Putamen (tissue), 1 donor: ENCODE data around the gene USPL1.

Experiments
- DNase-seq: peaks from one replicate; pipeline ENCODE4 v3.0.0-alpha.2; 2016; ENCODE audit warnings: low spot score

Gene USPL1

DNA sequence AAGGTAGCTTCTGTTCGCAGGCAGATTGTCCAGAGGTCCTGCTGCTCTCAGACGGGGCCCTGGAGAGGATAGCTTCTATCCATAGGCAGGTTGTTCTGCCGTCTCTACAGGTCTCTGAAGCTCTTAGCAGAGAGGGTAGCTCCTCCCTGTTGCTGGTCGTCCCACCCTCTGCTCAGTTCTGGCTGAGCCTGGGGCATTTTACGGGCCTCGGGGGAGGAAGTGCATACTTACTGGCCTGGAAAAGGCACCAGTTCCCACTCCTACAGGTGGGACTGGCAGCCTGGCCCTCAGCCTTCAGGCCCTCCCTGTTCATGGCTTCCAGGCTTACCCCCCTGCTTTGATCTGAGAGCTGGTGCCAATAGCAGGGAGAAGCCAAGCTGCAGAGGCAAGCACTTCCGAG lies 42.3 kb downstream of the USPL1 start:
- DNase-seq = no peak

DNA sequence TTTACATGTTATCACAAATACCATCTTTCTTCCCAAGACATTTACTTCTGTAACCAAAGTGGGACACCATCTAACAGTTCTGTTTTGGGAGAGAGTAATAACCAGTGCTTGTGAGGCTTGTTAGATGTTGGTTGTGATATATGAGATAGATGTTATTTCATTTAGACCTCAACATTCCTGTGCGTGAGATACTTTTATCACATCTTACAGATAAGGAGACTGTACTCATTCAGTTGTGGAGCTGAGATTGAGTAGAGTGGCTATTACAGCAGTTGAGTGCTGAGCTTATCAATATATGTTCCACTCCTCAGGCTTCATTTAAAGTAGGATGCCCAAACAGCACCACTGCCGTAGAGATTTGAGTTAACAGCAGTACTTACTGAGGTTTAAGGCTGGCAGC lies 43.1 kb downstream of the USPL1 start:
- no peak for DNase-seq

DNA sequence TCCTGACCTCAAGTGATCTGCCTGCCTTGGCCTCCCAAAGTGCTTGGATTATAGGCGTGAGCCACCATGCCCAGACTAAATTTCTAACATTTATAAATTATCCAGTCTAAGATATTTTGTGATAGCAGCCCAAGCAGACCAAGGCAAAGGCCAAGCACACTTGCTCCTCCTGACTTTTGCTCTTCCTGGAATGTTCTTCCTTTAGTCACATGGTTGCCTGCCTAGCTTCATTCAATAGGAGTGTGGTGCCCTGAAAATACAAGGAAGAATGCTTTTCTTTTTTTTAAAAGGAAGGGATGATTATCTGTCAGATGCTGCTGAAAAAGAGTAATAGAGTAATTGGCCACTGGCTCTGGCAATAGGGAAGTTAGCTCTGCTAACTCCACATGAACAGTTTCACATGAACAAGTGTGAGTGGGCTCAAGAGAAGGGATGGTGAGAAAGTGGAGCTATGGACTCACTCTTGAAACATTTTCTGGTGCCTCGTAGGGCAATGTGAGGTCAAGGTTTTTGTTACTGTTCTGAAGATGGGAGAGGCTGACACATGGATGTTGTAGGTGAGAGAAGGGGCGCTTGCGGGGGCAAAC lies 47.1 kb downstream of the USPL1 start:
- DNase-seq = no peak

DNA sequence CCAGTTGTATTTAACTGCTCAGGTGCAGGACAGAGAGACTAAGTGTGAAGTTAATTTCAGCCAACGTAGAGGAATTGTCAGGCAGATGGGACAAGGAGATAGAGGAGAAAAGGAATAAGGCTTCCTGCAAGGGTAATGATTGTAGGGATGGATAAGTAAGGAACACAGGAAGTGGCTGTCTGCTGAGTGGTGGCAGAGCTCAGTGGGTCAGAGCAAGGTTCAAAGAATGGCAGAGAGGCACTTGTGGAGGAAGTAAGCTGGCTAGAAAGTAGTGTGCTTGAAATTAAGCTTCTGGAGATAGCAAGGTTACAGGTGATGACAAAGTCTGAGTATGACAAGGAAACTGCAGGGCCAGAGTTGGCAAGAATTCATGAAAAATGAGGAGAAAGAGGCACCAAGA lies 47.9 kb downstream of the USPL1 start:
- DNase-seq = no peak

DNA sequence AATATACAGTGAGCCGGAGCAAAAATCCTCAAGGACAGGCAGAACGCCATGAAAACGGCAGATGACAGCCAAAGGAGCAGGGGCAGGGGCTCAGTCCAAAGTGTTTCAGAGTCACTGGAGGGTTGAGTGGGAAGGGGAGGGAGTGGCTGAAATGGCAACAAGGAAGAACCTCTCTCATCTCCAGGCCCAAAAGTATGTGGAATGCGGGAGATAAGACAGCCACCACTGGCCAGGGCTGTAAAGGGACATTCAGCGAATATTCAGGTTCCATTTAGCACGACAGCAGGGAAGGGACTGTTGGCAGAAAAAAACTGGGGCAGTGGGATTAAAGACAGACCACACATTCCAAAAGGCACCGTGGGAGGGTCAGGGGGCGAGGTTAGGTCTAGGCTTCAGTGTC lies 48.4 kb downstream of the USPL1 start:
- DNase-seq = no peak

DNA sequence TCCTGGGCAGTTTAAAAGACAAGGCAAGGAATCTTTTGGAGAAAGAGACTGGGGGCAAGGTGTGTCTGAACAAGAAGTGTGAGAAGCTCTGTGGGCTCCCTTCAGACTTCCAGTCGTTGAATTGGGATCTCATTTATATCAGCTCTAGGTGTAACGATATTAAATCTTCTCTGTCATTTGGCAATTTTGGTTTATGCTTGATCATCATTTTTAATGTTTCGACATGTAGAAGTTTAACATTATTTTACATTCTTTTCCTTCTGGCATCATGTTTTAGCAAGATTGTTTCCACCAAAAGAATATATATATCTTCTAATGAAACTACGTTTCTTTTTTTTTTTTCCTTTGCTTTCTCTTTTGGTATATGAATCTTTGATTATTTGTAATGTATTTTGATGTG lies 49.3 kb downstream of the USPL1 start:
- no peak for DNase-seq

DNA sequence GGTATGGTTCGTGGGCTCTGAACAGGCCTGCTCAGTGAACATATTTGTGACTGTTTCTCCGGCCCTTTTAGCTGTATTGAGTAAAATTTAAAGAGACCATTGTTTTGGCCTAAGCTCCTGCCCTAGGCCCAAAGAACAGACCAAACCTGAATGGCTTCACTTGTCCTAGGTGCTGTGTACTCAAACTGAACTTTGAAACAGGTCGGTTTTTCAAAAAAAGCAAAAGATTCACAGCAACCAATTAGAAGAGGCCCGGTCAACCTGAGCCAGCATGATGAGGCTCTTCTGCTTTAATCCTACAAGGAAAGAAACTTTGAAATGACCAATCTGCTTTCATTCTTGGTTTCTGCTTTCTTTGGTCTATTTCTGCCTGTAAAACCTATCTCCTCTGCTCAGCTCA lies 50.6 kb downstream of the USPL1 start:
- DNase-seq = no peak

DNA sequence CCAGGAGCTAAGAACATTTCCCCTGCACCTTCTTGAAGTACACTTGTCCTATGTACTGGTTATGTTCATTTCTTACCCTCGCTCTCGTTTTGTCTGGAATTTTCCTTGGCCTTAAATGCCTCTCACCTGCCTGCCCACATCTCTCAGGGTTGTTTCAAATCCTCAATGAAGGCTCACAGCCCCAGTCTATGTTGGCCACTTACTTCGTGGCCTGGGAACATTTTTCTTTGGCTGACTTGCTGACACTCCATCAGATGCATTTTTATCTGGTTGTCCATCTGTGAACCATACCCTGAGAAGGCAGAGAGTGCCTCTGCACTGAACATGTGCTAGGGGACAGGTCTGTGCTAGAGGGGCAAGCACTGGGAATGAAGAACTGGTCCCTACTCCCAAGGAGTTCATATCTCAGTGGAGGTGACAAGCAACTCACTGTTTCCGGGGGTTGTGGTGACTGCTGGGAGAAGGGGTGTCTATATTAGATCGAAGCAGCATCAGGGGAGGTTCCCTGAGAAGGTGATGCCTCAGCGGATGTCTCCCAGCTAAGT lies 53.6 kb downstream of the USPL1 start:
- no peak for DNase-seq

DNA sequence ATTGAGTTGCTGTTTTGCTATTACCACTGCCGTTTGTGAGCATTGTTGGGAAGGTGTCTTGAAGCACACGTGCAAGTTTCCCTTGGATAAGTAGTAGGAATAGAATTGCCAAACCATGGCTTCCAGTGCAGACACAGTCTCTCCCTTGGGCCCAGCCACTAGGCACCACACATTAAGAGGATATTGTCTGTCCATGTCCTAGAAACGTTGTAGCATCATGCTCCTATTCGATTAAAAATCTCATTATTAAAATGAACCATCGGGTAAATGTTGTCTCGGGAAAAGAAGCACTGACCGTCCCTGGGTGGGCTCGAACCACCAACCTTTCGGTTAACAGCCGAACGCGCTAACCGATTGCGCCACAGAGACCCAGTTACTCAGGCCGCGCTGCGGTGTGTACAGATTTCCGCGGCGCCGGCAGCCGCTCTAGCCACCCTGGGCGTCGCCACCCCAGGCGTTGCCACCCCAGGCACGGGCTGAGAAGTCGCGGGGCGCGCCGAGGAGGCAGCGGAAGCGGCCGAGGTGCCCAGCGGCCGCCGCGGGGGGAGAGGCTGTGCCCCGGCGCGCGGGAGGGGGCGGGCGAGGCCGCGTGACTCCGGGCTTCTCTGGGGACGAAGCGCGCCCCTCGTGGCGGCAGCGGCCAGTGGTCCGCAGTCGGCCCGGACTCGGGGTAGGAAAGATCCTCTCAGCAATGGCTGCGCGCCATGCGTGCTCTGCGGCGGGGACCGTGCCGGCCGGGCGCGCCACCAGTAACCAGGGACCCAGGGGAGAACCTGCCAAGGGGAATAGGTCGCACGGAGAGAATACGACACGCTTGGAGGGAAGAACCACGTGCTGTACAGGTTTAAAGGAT lies 56.2 kb downstream of the USPL1 start:
- peak; percentile 92 for DNase-seq

DNA sequence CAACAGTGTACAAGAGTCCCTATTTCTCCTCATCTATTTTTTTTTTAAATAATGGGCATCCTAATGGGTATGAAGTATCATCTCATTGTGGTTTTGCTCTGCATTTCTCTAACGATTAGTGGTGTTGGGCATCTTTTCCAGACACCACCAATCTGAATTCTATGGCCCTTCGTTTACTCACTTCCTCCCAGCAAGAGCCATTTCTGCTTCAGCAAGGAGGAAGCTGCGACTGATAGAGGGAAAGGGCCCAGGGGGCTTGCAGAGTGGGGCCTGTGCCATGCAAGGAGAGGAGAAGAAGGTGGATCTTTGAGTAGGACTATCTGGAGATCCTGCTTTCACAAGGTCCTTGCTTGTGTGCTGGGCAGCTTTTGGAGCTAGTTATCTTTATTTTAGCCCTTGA lies 58.0 kb downstream of the USPL1 start:
- DNase-seq = no peak

DNA sequence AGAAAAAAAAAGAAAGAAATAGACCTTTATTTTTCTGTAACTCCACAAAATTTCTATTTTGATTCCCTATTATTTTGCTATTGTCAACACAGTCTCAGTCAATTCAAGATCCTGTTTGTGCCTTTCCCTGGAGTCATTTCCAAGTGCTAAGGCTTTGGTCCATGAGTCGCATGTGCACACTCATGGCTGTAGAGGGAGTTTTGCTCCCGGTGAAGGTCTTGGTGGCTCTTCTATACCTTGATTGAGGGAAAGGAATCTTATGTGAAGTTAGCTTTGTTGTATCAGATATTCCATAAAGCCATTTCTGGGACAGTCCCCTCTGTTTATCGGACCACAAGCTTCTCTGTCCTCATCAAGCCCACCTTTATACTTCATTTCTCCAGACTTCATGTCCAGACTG lies 59.0 kb downstream of the USPL1 start:
- no peak for DNase-seq

DNA sequence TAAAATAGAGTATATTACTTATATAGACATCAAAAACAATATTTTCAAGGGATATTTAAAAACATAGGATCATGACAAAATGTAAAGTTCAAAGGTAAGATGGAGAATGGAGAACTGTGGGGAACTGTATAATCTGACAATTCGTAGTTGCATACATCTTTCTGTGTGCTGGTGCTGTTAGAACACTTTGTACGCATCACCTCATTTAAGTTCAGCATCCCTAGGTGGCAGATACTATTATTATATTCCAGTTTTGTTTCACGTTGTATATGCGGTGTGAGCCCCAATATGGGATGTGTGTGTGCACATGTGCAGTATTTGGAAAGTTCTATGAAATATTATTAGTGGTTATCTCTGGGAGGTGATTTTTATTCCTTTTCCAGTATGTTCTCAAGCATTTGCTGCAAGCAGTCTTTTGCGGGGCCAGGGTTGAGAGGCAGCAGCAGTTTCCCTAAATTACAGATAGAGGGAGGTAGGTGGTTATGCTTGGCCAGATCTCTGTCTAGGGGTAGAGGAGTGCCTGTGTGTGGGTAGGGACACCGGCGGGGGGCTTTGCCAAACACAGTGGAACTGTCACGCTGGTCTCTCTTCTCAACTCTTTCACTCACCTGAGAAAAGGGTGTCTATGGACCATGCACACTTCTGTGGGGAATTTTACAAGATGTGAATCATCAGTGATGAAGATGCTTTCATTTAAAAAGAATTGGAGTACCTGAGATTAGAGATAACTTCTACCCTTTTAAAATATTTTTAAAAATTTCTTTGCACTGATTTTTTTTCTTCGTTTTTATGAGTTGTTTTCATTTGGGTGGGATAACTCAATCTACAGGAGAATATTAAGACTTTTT lies 62.0 kb downstream of the USPL1 start:
- peak; percentile 35 for DNase-seq

DNA sequence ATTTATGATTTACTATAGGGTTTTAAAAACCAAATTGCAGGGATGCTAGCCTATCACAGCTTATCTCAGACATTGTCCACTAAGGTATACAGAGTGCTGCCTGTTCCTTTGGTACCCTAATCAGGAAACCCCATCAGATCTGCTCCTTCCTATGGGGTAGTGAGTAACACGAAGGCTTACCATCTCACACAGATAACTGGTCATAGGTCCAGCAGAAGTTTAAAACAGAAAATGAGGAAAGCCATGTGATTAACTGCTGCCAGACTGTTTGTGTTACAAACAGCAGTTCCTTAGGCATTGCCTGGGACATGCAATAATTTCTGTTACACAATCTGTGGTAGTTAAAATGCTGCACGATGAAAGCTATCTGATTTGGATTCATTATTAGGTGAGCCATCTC lies 64.1 kb downstream of the USPL1 start:
- no peak for DNase-seq

DNA sequence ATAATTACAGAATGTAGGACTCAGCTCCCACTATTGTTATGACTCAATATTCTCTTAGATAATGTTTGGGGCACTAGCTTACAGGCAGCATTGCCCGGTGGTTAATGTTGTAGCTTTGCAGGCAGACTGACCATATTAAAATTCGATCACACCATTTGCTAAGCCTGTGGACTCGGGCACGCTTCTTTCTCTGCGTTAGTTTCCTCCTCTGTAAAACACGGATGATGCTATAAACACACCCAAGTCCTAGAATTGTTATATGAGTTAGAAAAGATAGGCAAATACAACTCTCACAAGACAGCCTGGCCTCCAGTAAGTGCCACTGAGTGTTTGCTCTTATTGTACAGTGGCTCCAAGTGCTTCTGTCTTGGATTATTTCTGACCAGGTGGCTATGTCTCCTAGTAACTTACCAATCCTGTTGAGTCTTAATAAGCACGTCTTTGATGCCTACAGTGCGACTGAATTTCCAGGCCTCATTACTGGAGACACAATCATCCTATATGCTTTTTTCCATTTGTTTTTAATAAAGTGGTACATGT lies 67.7 kb downstream of the USPL1 start:
- DNase-seq = no peak

DNA sequence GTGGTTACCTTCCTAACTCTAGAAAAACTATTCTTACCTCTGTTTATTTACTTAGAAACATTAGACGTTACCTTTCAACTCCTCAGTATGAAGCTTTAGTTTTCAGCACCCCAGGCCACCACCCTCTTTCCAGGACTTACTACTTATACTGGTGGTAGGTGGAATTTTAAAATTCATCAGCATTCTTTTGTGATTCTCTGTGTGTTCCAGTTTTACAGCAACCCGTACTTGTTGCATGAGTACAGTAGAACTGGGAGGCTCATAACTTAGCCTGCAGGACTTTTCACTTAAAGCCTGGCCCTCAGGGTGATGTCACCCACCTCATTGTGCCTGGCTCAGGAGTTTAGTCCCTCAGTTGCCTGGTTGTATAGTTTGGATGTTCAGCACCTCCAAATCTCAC lies 68.3 kb downstream of the USPL1 start:
- no peak for DNase-seq

DNA sequence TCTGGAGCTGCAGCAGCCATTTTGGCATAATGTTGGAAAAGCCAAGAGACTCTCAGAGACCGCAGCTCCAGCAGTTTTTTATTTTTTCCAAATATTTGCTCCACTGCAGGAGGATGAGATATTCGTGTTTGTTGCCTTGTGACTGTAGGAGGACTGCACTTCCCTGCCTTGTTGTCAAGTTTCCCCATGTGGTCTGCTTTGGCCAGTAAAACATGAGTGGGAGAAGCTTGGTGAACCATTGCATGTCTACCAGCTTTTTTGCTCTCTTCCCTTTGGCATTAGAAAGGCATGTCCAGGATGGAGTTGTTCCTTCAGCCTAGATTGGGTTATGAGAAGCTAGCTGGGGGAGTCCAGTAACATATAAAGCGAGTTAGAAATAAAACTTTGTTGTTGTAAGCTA lies 69.9 kb downstream of the USPL1 start:
- DNase-seq = no peak

DNA sequence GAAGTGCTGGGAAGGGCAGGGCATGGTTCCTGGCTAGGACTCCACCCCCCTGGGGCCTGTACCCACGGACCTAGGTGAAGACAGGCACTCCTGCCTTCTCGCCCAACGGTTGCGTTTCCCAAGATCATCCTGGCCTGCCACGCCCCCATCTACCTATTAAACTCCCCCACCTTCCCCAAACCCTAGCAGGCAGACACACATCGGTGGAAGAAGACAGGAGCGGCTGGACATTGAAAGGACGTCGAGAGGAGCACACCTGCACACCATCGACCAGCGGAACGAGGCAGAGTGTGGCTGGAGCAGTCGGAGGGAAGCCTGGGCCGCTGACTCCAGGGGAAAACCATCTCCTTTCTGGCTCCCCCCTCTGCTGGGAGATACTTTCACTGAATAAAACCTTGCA lies 72.0 kb downstream of the USPL1 start:
- no peak for DNase-seq

DNA sequence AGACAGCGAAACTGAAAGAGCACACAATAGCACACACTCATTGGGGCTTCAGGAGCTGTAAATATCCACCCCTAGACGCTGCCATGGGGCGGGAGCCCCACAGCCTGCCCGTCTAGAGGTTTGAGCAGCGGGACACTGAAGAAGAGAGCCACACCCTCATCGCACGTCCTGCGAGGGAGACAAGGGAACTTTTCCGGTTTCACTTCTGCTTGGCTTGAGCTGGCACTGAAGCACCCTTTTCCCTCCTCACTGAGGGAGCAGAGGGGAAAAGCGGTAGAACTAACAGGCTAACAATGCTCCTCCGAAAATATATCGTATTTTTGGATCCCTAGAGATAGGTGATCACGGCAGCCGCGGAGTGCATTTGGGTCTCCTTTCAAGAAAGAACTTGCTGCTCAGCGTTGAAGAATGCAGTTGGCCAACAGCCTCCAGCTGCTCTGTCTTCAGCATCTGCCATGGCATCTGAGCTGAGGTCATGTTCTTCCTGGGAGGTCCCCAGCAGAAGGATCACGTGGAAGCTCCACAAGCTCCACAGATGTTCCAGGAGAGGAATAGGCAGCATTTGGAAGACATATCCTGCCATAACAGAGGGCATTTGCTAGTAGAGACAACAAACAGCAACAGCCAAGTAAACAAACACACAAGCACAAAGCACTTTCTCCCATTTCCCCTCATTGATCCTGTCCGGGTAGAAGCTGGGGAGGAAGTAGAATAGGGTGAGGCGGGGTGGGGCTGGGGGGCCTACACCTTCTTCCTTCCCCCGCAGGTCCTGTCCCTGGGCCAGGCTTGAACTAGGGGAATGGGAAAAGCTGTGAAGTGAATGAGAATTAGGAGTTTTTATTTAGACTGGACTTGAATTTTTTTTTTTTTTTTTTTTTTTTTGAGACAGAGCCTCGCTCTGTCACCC lies 72.8 kb downstream of the USPL1 start:
- no peak for DNase-seq

DNA sequence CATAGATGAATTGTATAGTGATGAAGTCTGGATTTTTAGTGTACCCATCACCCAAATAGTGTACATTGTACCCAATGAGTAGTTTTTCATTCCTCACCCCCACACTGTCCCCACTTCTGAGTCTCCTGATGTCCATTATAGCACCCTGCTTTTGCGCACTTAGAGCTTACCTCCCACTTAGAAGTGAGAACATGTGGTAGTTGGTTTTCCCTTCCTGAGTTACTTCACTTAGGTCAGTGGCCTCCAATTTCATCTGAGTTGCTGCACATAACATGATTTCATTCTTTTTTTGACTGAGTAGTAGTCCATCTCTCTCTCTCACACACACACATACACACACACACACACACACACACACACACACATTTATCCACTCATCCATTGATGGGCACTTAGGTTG lies 74.4 kb downstream of the USPL1 start:
- no peak for DNase-seq

DNA sequence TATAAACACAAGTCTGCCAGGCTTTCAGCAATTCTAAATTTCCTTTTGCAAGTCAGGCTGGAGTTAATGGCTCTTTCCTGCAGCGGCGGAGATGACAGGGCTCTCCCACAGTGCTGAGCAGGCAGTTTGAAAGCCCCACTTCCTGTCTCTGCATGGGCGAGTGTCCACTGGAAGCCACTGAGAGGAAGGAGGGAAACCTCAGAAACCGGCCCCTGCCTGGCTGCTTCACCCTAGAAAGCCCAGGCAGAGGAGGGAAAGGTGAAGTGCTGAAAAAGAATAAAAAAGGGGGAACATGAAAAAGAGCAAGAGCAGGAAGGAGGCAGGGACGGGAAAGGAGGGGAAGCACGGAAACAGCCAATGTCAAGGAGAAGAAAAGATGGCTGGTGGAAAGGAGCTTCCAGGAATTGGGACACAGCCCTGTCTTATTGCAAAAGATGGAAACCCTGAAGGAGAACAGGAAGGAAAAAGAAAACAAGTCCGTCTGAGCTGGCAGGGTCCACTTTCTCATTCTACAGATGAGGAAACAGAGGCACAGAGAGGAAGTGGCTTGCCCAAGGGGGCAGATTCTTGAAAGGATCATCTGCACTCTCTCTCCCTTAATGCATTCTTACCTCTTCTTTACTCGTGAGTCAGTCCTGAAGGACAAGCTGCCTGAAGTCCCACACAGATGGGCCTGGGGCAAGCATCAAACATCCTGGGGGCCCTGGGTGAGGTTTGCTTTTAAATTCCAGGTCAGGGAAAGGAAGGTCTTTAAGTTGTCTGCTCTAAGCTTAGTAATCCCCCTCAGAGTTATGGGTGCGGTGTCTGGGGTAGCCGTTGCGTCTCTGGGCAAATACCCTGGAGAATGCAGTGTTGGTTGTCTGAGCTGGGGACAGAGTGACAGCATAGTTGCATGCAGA lies 78.8 kb downstream of the USPL1 start:
- DNase-seq = no peak
